HEK293 (cell line): ENCODE measurements around the gene HOXA3.

Experiments
- CTCF ChIP-seq: fragments of 450-650 bp; formaldehyde crosslinking; IDR thresholded peaks from 2 replicates; pipeline ENCODE4 v1.5.1; 2016; ENCODE audit warnings: missing biosample characterization, missing genetic modification characterization
- ZNF449 ChIP-seq: fragments of 450-650 bp; formaldehyde crosslinking; IDR thresholded peaks from 2 replicates; pipeline ENCODE4 v1.5.1; 2017; ENCODE audit warnings: missing biosample characterization, mild to moderate bottlenecking, missing genetic modification characterization, moderate library complexity
- ZNF518A ChIP-seq: fragments of 450-650 bp; formaldehyde crosslinking; conservative IDR thresholded peaks from 2 replicates; pipeline ENCODE4 v1.5.1; 2016; ENCODE audit warnings: low read depth, missing biosample characterization, missing genetic modification characterization

GRCh38 chr7:27119412-27119911, 32.9 kb downstream of the HOXA3 start:
- no peak for TF ChIP-seq ZNF449
- no peak for TF ChIP-seq CTCF (tag by site-specific recombination)
- TF ChIP-seq ZNF518A (tag by site-specific recombination), result no peak
